ENCODE data around the gene NPR1.

The NPR1 gene

GRCh38 chr1:153735090-153735420 lies 56.6 kb downstream of the NPR1 start:
- Mint-ChIP-seq H3K4me1 (peaks cover 22% of the 10 kb centered on the region), H3K36me3 (peaks cover 22% of the 10 kb centered on the region), H3K4me3 (no peak overlapping the region), H3K27me3 (no peaks in the 10 kb centered on the region), H3K9me3 (no peaks in the 10 kb centered on the region), H3K27ac (no peak overlapping the region)
- DNase-seq = no peak
- CTCF ChIA-PET = interaction anchor here (1.0 to 1.3 kb wide), 3 partner anchors 38 to 86 kb away, joined by 3 read pairs; no protein-coding TSS in a partner anchor

- Mint-ChIP-seq H3K9me3 (no peaks in the 10 kb centered on the region), H3K27me3 (no peaks in the 10 kb centered on the region), H3K36me3 (peaks cover 43% of the 10 kb centered on the region), H3K4me3 (no peak overlapping the region), H3K27ac (no peak overlapping the region), H3K4me1 (peaks cover 4% of the 10 kb centered on the region)
- no peak for DNase-seq
- CTCF ChIA-PET = interaction anchor here (1.5 kb wide), 1 partner anchor 10 kb away, joined by 3 read pairs; no protein-coding TSS in a partner anchor
These were observed 63.5 kb downstream of the NPR1 start for GRCh38 chr1:153741986-153742385.

GRCh38 chr1:153742411-153743142 lies 64.1 kb downstream of the NPR1 start:
- peaks cover 43% of the 10 kb centered on the region for H3K36me3 Mint-ChIP-seq
- H3K4me1 Mint-ChIP-seq = peaks cover 4% of the 10 kb centered on the region
- no peaks in the 10 kb centered on the region for H3K27me3 Mint-ChIP-seq
- H3K27ac Mint-ChIP-seq = no peak overlapping the region
- CTCF ChIA-PET = interaction anchor here (1.2 to 1.5 kb wide), 2 partner anchors 10 to 244 kb away, joined by 3 to 4 read pairs; partner anchors contain the start of gene RAB13
- no peak overlapping the region for H3K4me3 Mint-ChIP-seq
- H3K9me3 Mint-ChIP-seq = no peaks in the 10 kb centered on the region
- no peak for DNase-seq
